Left lobe of liver (tissue), 2 donors: ENCODE data around the gene ARHGAP23. TPM values are rescaled to one million over a fixed set of nuclear protein-coding genes. Genes with fewer than 3 reads are reported as not detected.

ENCODE experiments used
- ATAC-seq: fragments of 200-7000 bp; cut with Tn5 transposase; one replicate; pipeline ENCODE4 v1.9.1; 2020; ENCODE audit warnings: mild to moderate bottlenecking, moderate library complexity
- DNase-seq: peaks from one replicate; pipeline ENCODE4 v3.0.0-alpha.2; 2020; ENCODE audit warnings: low spot score
- total RNA-seq: library from RNA; stranded (reverse); gene quantifications from one replicate; pipeline ENCODE4 v1.2.1, GENCODE V29; 2021
- donor health status: DM: no; HTN: no; CAD: no; lungs with moderate emphysema.
- donor health status: DM: no; HTN: yes; CAD: no.

The ARHGAP23 gene
- total RNA-seq, 1 donor from 2014 or later: 3.3 TPM

DNA sequence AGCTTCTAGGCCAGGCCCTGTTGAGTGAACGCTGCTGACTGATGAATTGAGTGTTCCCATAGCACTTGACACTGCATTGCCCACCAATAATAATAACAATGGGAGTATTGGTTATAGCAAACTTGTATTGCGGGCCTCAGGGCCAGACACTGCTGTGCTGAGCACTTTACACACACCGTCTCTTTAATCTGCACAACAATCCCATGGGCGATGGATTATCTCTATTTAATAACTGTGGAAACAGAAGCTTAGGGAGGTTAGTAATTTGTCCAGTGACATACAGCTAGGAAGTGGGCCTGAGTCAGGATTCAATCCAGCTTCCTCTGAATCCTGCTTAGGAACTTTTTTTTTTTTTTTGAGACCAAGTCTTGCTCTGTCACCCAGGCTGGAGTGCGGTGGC is 11.2 kb downstream of the ARHGAP23 start:
- no peak for DNase-seq
- ATAC-seq: no peak

DNA sequence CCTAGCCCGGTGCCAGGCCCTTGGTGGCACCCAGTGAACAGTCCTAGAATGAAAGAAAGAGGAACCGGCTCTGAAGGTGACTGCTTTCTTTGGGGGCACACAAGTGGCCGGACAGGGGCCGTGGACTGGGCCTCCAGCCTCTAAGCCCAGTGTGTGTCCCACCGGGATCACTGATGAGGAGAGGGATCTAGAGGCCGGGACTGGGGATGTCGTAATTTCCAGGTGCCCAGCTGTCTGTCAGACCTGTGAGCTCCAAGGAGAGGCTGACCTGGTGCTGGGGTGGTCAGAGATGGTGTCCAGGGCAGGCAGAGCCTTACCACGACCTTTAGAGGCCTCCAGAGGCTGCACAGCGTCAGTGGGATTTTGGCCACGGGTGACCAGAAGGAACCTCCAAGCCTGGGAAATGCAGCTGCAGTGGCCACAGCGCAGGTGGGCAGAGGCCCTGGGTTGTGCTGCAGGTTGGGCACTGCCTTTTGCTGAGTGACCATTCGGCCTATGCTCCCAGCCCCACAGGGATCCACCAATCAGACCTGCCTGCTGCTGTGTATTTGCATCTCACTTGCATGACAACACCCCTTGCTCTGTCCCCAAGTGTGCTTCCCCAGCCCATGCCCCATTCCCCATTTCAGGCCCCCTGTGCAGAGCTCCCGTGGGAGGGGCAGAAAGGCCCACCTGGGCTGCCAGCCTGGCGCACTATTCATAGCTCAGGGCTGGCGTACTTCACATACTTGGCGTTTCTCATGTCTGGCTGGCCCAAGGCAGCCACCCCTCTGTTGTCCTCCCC is 12.5 kb downstream of the ARHGAP23 start:
- no peak for ATAC-seq

DNA sequence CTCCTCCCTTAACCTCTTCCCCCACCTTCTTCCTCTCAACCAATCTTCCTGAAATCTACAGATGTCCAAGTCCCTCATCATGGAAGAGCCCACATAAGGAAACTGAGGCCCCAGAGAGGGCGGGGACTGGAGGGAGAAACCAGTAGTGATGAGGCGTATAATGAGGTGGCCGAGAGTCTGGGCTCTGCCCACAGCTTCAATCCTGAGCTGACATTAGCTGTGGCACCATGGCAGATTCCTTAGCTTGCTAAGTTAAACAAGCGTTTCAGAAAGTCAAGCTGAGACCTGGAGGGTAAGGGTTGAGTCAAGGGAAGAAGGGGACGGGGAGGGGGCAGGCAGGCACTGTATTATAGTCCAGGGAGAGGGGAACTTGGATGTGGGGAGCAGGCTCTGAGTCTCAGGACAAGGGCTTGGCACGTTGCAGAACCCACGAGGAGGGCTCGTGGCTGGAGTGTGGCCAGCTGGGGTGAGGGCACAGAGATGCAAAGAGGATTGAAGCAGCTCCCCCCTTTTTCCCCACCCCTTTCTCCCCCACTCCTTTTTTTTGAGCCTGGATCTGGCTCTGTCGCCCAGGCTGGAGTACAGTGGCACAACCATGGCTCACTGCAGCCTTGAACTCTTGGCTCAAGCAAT is 13.3 kb downstream of the ARHGAP23 start:
- ATAC-seq: no peak
- no peak for DNase-seq

More for the DNA sequence above, 12.5 kb downstream of the ARHGAP23 start:
- DNase-seq: no peak

DNA sequence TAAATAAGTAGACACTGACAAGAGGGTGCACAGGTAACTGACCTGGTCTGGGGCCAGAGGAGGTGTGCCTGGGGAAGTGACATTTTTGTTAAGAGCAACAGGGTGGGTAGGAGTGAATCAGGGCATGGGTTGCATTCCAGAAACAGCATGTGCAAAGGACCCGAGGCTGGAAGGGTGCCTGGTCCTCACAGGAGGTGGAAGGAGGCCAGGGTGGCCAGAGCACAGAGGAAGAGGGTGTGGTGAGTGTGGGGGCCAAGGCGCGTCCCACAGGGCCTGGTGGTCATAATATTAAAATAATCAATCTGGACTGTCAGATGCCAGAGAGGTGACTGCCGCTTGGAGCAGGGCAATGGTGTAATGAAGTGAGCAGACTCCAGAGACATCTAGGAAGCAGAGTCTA is 14.3 kb downstream of the ARHGAP23 start:
- no peak for DNase-seq
- no peak for ATAC-seq

DNA sequence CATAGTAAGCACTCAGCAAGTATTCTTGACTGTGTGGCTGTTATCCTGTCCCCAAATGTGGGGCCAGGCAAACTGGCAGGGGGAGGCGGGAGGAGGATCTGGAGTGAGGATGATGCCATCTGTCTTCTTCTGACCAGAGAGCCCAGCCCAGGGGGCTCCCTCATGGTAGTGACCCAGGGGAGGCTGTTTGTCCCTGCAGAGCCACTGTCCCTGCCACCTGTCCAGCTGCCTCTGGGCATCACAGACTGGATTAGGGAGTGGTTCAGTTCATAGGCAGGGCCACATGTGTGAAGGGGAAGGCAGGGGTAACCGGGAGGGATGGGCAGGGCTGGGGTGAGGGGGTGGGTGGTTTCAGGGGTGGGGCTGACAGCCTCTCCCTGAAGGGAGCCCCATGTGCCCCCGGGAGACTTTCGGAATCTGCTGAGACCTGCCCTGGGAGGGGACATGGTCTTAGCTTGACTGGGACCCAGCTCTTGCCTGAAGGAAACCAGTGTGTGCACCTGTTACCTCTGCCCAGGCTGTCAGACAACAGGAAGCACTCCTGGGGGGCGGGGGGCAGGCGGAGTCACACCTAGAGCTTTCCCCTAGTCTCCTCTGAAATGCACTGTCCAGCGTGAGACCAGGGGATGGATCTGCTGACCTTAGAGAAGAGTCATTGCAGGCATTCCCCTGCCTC is 15.2 kb downstream of the ARHGAP23 start:
- DNase-seq: no peak
- no peak for ATAC-seq

DNA sequence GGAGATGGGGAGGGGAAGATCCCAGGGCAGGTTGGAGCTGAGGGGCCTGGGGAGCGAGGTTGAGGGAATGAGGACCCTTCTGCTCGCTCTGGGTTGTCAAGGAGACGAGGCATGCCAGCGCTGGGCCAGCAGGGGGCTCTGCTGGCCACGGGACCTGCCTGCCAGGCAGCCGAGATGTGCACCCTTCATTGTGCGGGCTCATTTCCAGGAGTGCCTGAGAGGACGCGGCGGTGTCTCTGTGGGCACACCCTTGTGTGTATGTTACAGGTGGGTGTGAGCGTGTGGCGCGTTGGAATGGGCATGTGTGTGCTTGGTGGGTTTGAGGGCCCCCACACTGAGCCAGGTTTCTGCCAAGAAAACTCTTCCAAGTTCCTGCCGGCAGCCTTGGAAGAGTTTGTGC is 15.9 kb downstream of the ARHGAP23 start:
- DNase-seq: peak; percentile 60
- ATAC-seq: peak; percentile 93

DNA sequence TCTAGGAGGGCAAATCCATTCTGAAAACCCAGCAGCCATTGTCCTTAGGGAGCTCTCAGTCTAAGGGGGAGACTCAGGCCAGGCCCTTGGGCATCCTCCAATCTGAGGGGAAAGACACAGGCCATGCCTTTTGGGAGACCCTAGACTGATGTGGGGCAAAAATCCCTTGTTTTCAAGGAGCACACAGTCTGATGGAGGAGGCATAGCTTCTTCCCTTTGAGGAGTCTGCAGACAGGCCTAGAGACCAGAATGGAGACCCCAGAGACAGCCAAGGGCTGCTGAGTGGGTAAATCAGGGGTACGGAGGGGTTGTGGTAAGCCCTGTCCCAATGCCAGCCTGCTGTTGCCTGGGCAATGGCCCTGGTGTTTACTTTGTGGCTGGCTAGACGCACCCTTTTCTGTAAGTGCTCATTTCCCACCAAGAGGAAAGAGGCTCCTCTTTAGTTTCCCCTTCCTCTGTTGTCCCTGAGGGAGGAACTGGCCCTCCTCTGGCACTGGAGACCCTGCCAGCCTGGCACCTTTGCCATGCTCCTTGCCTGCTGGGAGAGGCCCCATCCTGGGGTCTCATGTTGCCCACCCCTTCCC is 19.3 kb downstream of the ARHGAP23 start:
- DNase-seq: no peak
- no peak for ATAC-seq

DNA sequence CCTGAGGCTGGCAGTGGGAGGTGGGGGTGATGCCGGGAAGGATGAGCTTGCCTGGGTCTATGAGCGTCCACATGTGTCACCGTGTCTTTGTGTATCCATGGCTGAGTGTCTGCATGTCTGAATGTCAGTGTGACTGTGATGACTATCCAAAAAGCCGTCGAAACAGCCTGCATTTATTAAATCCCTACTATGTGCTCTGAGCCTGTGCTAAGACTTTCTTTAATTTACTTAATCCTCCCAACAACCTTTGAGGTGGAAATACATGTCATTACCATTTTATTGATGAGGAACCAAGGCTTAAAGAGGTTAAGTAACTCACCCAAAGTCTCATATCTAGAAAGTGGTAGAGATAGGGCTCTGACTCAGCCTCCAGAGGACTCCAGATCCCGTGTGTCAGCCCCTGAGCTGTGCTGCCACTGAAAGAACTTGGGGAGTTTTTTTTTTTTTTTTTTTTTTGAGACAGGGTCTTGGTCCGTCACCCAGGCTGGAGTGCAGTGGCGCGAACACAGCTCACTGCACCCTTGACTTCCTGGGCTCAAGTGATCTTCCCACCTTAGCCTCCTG is 20.0 kb downstream of the ARHGAP23 start:
- ATAC-seq (no peak), DNase-seq (no peak)

DNA sequence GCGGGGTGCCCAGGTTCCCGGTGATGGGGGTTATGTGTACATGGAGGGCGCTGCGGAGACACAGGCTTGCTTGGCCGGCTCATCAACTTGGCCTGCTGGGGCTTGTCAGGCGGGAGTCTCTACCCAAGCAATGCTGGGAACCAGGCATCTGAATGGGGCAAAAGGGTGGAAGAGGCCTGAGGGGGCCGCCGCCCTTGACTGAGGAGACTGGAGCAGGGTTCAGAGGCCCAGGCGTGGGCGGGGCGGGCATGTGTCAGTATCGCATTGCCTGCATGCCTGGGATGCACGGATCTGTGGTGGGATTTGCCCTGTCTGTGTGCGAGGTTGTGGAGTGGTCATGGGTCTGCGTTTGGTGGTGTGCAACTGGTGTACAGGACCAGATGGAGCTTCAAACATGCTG is 21.1 kb downstream of the ARHGAP23 start:
- no peak for ATAC-seq
- no peak for DNase-seq

DNA sequence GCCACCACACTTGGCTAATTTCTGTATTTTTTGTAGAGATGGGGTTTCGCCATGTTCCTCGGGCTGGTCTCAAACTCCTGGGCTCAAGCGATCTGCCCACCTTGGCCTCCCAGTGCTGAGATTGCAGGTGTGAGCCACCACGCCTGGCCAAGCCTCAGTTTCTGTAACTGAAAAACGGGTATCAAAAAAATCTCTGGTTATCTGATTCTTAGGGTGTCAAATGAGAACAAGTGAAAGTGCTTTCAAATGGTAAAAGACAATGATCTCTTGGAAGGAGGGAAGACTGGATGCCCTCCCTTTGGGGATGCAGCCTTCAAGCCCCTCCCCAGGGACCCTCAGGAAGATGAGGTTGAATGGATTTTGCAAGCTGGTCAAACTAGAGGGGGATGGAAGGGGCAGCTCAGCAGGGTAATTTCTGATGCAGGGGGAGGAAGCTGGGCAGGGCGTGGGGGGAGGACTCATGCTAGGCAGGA is 22.3 kb downstream of the ARHGAP23 start:
- ATAC-seq: no peak

DNA sequence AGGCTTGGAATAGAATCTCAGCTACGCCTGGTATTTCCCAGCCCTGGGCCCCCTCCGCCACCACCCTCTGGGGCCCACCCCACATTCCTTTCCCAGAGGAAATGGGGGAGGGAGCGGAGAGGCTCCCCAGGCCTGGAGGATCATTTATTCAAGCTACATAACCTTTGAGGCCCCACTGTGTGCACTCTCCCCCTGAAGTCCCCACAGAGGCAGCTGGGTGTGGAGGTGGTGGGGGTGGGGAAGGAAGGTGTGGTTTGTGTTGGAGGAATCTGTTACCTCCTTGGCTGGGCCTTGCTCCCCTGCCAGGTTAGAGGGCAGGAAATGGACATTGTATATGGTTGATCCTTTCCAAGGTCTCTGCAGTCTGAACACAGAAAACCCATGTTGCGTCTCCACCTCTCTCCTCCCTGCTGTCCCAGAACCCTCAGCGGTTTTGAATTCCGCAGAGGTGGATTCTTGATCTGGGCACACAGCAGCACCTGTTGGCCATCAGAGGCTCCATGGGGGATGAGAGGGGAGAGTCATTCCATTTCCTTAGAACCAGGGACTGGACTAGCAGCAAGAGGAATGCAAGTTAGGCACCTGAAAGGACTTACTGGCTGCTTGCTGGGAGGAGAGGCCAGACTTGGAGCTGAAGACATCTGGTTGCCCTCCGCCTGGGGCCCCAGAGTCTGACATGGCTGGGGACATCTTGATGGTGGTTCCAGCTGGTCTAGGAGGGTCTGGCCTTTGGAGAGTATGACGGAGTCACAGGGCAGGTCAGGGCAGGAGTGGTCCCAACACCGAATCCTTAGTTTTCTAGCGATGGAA is 23.0 kb downstream of the ARHGAP23 start:
- ATAC-seq (peak; percentile 26), DNase-seq (no peak)

More for the DNA sequence above, 22.3 kb downstream of the ARHGAP23 start:
- DNase-seq: no peak

DNA sequence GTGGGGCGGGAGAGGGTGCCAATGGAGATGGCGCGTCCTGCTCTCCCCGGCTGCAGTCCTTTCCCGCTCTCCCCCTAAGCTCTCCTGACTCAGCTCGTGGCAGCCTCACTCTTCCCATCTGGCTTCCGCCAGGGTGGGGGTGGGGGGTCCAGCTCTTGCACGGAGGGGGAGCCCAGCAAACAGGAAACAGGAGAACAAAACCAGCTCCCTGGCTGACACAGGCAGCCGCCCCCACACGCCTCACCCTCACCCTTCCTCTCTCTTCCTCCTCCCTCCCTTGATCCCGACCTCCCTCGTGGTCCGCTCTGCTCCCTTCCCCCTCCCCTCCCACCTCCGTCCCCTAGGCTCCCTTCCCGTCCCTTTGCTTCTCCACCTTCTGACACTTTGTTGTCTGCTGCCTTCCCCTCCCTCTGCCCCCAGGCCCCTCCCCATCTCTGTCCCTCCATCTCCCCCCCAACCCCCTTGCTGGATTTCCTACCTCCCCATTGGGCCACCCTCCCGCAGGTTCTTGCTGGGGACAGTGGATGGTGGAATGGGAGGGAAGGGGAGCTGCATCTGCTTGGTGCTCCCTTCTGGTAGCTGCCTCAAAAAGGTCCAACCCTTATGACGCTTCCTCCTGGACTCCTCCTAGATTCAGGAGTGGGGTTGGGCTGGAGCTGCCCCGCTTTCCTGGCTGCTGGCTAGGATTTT is 23.7 kb downstream of the ARHGAP23 start:
- no peak for DNase-seq

DNA sequence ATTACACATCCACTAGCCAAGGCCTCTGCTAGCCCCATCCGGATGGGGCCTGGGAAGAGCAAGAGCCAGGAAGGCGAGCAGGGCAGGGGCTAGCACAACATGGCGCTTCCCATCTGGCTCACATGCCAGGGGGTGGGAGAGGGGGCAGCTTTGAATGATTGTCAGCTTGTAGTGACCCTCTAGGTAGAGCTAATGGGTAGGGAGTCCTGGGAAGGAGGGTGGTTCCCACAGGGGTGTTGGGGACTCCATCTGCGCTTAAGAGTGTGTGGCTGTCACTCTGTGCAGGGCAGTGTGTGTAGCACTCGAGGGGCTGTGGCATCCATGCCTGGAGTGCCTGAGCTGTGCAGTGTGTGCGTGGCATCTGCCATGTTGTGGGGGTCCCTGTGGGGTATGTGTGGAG is 24.5 kb downstream of the ARHGAP23 start:
- DNase-seq: no peak
- ATAC-seq: no peak

More for the DNA sequence above, 23.7 kb downstream of the ARHGAP23 start:
- ATAC-seq: peak; percentile 36

DNA sequence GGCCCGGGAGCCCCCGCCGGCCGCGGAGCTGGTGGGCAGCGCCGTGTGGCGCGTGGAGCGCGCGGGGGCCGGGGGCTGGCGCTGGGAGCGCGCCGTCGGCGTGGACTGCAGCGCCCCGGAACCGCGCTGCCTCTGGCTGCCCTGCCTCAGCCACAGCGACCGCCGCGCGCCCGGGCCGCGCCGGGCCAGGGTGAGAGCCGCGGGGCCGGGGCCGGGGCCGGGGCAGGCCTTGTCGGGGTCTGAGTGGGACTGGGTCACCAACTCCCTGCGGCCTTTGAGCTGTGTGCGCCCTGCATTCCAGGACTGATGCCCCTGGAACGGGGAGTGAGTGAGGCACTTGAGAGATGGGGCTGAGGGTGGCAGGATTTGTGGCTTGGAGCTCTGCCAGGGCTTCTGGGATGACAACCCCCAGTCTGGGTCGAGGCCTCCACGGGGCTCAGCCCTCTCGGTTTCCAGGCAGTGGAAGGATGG is 25.7 kb downstream of the ARHGAP23 start:
- no peak for ATAC-seq

DNA sequence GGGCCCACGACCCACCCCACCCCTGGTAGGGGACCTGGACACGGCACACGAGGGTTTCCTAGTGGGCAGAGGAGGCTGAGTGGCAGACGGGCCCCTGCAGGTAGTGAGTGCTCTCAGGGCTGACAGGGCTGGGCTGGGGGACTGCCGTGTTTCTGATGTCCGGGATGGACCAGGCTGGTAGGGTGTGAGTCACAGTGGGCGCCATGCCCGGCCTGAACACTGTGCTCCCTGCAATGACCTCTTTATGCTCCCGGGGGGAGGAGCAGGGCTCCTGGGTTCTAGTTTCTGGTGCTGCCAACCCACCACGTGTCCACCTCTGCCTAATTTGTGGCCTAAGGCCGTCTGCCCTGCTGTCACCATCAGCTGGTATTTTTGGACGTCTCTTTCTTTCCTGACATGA is 26.3 kb downstream of the ARHGAP23 start:
- peak; percentile 63 for ATAC-seq
- no peak for DNase-seq

More for the DNA sequence above, 25.7 kb downstream of the ARHGAP23 start:
- DNase-seq: no peak

DNA sequence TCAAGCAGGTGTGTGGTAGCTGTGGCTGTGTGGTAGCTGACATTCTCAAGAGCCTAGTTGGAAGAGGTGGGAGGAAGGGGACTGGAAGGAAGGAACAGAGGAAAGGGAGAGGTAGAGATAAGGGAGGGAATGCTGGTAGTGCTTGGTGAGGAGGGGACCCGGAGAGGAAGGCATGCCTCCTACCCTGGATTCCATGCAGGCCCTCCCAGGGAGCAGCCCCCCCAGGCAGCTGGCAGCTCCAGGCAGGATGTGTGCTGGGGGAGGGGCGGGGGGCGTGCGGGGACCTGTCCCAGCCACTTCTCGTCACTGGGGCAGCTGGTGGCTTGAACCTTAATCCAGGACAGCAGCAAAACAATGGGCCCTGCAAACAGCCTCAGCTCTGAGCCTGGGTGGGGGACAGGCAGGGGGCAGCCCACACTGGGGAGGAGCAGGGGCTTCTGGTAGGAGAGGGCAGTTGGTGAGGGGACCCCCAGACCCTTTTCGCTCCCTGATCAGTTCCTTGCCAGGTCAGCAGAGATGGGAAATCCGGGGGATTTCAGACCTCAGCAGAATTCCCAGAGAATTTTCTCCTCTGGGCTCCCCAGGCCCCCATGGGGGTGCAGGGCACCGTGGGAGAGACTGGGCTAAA is 27.1 kb downstream of the ARHGAP23 start:
- DNase-seq: no peak
- no peak for ATAC-seq

DNA sequence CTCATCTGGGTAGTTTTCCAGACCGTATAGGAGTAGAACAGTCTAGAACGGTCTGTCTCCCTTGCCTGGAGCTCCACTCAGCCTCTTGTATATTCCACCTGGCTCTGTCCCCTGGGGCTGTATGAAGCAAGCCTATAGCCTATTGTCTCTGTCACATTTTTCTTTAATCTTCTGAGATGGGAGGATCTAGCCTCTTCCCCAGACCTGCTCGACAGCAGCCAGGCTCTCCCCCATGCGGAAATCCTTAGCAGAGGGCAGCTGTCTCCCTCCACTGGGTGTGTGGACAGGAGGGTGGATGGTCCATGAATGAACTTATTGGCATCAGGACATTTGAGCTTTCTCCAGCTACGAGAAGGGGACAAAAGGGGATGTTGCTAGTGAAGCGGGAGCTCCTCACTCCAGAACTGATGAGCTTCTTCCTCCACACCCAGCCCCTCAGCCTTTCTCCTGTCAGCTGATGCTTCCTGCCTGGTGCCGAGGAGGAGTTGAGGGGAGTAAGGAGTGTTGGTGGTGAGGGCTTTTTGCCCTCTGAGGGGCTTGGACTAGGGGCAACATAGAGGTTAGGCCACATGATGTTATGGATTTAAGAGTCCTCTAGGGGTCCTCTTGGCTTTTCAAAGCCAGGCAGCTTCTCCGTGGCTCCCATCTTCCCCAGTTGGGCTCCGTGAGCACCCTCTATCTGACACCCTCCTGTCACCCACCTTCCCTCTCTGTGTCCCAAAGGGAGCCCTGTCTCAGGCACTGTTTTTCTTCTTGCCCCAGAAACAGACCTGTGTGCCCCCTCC is 28.0 kb downstream of the ARHGAP23 start:
- DNase-seq (no peak), ATAC-seq (no peak)
